SK-N-SH (cell line): ENCODE measurements around the gene EBLN1.

Source experiments
- CHD2 ChIP-seq: fragments of 150-350 bp; IDR thresholded peaks from 2 replicates; pipeline ENCODE4 v1.6.1; 2018; ENCODE audit warnings: low read length; ENCODE audit not compliant: partially characterized antibody
- CTCF ChIP-seq: fragments of 200-600 bp; sonication (generic); IDR thresholded peaks from 2 replicates; pipeline ENCODE4 v1.6.1; 2017; ENCODE audit warnings: antibody characterized with exemption, mild to moderate bottlenecking, moderate library complexity
- EZH2phosphoT487 ChIP-seq: fragments of 200-600 bp; sonication (generic); IDR thresholded peaks from 2 replicates; pipeline ENCODE4 v1.6.1; 2017; ENCODE audit warnings: low read depth, mixed run types, mild to moderate bottlenecking, antibody characterized with exemption, moderate library complexity, borderline replicate concordance
- FOXJ3 ChIP-seq: sonication (generic); formaldehyde crosslinking; IDR thresholded peaks from 2 replicates; pipeline ENCODE4 v1.5.1; 2020; ENCODE audit warnings: mild to moderate bottlenecking, missing genetic modification reagents
- FOXM1 ChIP-seq: IDR thresholded peaks from 2 replicates; pipeline ENCODE4 v1.4.0; 2012; ENCODE audit warnings: low read depth, mild to moderate bottlenecking
- MAX ChIP-seq: IDR thresholded peaks from 2 replicates; pipeline ENCODE4 v1.4.0; 2012; ENCODE audit warnings: low read depth
- NFIC ChIP-seq: IDR thresholded peaks from 2 replicates; pipeline ENCODE4 v1.4.0; 2012; ENCODE audit warnings: borderline replicate concordance
- POLR2AphosphoS5 ChIP-seq: IDR thresholded peaks from 2 replicates; pipeline ENCODE4 v1.6.1; 2012; ENCODE audit warnings: low read depth, low read length
- RFX5 ChIP-seq: IDR thresholded peaks from 2 replicates; pipeline ENCODE4 v1.6.1; 2012; ENCODE audit warnings: mild to moderate bottlenecking, improper control_type of control experiment, low read length
- SIN3A ChIP-seq: IDR thresholded peaks from 2 replicates; pipeline ENCODE4 v1.6.1; 2012; ENCODE audit warnings: low read depth, mild to moderate bottlenecking, low read length, moderate library complexity, borderline replicate concordance
- SMC3 ChIP-seq: IDR thresholded peaks from 2 replicates; pipeline ENCODE4 v1.6.1; 2012; ENCODE audit warnings: low read depth, low read length, improper control_type of control experiment
- ZBTB33 ChIP-seq: IDR thresholded peaks from 2 replicates; pipeline ENCODE4 v1.4.0; 2012; ENCODE audit warnings: low read depth, borderline replicate concordance

GRCh38 chr10:22183771-22184461 lies 33.9 kb downstream of the EBLN1 start:
- TF ChIP-seq SIN3A (no peak), FOXJ3 (CRISPR knock-in tag) (no peak), CTCF (no peak), NFIC (no peak), ZBTB33 (no peak), EZH2phosphoT487 (no peak), FOXM1 (no peak), MAX (no peak), CHD2 (no peak), POLR2AphosphoS5 (no peak), SMC3 (no peak), RFX5 (no peak)
